Skin epidermis (tissue), 12 donors: ENCODE data around the gene PAFAH1B2.
"Not testable (repeated sequence)": the region's sequence is repeated elsewhere in the genome, so short reads cannot be mapped to it uniquely, and the experiment has no call there.

ENCODE experiments used
- H3K27ac ChIP-seq, 21 experiments: fragments of 200-600 bp; sonication (generic) in 11 of 21; one replicate each; pipeline ENCODE4 v1.5.0; 2020; ENCODE audit warnings: mild to moderate bottlenecking in 3 of 21, inconsistent platforms in 2 of 21, moderate library complexity in 2 of 21
- H3K4me3 ChIP-seq, 7 experiments: fragments of 200-600 bp; sonication (generic) in 2 of 7; one replicate each; pipeline ENCODE4 v1.5.0; 2020; ENCODE audit warnings: inconsistent platforms in 2 of 7, mild to moderate bottlenecking in 2 of 7, moderate library complexity in 1 of 7

Gene PAFAH1B2, protein sequence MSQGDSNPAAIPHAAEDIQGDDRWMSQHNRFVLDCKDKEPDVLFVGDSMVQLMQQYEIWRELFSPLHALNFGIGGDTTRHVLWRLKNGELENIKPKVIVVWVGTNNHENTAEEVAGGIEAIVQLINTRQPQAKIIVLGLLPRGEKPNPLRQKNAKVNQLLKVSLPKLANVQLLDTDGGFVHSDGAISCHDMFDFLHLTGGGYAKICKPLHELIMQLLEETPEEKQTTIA

DNA sequence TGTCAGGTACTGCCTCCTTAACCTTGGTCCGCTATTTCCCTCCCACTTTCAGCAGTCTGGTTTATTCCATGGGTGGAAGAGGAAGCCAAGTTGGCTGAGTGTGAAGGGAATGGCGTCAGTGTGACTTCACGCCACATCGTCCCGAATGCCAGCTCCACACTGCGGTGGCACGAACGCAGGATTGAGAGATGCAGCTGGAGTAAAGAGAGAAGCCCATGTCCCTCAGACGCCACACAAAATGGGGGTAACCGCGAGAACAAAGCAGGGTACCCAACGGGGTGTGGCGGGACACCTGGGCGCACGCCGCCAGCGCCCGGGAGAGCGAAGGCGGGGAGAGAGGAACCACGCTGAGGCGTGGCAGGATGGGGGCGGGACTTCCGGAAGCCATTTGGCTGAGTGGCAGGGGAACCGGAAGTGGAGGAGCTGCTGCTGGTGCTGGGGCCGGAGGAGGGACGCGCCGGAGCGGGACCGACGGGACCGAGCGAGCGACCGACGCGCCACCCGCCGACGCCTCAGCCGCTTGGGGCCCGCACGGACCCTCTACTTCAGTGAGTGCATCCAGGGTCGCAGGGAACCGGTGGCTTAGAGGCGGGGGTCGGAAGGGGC, at the start of gene PAFAH1B2:
Gene PAFAH1B2 (plus strand): TSS at position 417 of the 606 bp plus-strand sequence. CDS start 8,161 bp downstream, outside the sequence.
- Histone ChIP-seq H3K4me3 (peak within 1 kb of the TSS; percentile 73 to 97 (median 92)), H3K27ac (peak within 1 kb of the TSS; percentile 73 to 94 (median 90))

DNA sequence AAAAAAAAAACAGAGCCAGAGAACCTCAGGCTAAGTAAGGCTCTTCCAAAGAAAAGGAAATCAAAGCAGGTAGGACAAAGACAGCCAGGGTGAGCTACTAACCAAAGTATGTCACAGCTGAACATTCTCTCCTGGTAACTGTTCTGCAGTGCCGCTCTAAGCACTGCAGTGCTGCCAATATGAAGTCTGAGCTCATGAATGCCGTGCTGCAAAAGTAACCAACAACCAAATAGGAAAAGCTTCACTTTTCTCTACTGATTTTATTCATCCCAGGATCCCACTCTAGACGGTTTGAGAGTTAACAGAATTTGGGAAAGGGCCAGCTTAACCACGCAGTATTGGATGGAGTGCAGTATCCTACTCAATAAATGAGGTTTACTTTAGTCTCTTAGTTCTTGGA, 49.3 kb upstream of the PAFAH1B2 start:
- peak overlapping the region in 7 of 21 experiments; percentile 3 to 99 (median 96) for H3K27ac ChIP-seq
- H3K4me3 ChIP-seq = no peak overlapping the region

DNA sequence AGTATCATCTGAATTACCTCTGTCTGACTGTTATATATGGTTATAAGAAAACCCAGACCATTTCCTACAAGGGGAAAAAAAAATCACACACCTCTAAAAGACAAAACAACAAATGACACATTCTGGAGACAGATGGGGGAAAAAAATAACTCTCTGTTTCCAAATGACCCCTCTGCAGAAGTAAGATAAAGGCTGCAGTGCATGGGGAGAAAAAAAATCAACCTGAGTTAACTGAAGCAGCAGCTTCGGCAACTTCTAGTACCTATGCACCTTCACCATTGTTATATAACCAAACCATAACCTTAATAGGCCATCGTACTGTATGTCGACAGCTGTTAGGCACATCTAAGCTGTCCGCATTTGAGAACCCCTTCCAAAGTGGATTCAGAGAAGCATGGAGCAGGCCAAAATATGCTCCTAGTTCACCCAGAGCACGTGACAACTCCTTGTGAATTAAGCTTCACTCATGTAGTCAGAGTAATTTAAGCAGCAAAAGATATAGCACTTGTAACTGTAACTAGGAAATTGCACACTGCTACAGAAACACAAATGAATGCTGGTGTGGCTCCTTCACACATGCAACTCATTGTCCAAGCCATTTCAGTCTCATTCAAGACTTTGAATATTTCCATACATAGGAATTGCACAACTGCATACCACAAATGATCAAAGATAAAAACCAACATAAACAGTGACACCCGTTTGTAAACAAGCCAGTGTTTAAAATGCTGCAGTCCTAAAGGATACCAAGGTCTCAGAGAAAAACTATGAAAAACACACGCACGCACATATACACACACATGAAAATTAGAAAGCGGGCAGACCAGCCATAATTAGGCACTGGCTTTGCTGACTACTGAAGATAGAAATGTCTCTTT, 48.6 kb upstream of the PAFAH1B2 start:
- H3K4me3 ChIP-seq = peak overlapping the region in 3 of 7 experiments; percentile 1 to 93 (median 76)
- H3K27ac ChIP-seq = peak overlapping the region in 18 of 21 experiments; percentile 88 to 100 (median 97)

DNA sequence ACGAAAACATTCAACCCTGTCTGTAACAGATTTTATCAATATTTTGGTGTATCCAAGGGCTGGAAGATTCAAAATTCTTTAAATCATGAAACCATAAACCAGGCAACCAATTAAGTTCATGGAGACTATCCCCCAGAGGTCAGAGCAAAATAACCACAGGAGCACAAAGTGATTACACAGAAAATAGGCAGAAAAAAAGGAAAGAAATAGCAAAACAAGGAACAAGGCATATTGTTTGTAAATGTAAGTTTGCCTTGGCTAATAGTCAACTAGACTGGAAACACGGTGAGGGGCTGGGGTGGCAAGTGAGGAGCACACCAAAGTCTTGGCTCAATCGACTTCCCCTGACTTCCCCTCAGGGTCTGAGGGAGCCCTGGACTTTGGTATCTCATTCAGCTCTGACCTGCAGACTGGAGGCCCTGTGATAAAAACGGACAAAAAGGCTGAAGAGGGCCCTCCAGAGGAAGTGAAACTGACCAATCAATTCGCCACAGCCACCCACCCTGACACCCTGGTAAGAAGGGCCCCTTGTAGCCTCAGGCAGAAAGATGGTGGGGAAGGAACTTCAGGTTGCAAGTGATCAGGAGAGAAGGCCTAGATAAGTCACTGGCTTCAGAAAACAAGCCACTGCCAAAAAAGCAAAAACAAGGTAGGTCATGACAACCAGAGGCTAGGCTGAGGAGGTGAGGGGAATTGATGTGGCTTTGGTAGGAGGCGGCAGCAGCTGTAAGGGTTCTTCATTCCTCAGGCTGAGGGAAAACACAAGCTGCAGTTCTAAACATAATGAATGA, 47.7 kb upstream of the PAFAH1B2 start:
- H3K27ac ChIP-seq = peak overlapping the region in 20 of 21 experiments; percentile 0 to 100 (median 97)
- peak overlapping the region; percentile 3 to 93 (median 83) for H3K4me3 ChIP-seq

DNA sequence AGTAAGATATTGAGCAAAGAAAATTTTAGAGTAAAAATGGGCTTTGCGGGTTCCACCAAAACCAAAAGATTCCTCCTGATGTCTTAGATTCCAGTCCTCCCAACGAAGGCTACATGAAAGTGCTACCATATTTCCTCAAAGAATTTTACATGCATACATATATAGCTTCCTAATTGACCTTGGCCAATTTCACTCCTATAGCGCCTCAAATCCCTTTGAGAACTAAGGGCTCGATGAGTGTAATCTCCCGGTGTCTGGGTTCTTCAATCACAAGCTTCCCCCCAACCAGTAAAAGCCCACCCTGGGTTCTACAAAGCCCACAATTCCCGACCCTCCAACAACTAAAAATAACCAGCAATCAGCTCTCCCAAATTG, 47.1 kb upstream of the PAFAH1B2 start:
- H3K27ac ChIP-seq = peak overlapping the region; percentile 87 to 100 (median 97)
- peak overlapping the region; percentile 58 to 93 (median 83) for H3K4me3 ChIP-seq

DNA sequence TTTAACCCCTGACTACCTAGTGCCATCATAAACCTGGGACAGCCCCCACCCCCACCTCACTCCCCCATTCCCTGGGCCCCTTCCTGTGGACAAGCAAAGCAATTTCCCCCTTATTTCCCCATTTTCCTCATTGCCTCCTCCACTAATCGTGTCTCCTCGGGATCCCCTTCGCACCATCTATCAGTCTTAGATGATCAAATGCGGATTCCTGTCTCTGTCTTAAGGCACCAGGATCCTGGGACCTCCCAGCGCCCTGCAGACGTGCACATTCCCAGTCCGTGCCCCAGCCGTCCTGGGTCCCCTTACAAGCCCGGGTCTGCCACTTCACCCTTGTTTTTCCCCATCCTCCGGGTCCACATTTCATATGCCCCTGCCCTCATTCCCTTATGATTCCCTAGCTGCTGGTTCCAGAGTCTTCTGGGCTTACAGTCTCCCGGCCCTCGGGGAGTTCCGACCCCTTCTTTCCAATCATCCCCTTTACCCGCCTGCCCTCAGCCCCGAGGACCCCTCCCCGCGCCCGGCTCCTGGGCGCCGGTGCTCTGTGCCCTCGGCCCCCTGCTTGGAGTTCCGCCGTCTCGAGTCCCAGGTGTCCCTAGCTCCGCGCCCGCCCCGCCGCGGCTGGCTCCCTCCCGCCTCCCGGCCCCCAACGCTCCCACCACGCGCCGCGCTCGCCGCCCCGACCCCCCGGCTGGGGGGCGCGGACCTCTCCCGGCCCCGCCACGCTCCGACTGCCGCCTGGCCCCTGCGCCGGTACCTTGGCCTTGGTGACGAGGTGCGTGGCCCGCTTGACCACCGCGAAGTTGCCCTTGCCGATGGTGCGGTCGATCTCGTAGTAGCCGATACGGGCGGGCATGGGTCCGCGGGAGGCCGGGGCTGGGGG, 46.5 kb upstream of the PAFAH1B2 start:
- peak overlapping the region; percentile 58 to 93 (median 83) for H3K4me3 ChIP-seq
- H3K27ac ChIP-seq = peak overlapping the region; percentile 87 to 100 (median 97)

DNA sequence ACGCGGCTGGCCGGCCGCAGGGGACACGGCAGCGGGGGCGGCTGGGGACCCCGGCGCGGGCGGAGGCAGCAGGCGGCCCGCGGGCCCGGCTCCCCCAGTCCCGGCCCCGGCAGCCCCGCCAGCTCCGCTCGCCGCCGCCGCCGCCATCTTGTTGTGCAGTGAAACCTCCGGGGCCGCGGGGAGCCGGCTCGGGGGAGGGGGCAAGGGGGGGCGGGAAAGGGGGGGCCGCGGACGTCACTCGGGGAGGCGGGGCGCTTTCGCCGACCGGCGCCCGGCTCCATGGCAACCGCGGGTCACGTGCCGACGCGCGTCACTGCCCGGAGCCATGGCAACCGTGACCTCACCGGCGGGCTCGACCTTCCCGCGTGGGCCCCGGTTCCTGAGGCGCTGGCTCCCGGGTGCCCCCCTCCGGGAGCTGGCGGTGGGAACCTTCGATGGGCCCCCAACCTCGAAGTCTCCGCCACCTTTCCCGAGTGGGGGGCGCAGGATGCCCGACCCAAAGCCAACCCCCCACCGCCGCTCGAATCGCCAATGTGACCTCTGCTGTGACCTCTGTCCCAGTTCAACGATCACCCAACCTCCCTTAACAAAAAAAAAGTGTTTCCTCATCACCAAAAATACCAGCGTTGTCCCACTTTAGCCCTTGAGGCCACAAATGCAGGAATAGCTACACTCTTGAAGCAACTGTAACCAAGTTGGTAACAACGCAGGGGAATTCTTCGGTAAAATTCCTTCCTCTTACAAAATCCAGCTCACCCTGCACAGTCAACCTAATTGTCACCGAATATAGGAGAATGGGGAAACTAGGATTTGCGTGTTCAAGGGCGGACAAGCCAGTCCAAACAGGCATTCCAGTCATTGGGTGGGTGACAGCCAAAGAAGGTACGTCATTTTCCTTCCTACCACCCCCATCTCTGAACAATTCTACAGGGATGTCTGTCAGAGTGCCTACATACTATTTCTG, 45.5 kb upstream of the PAFAH1B2 start, which contains the start of gene SIK3:
Gene SIK3 (minus strand): TSS at position 160 of the 964 bp plus-strand sequence. CDS start 13 bp downstream, at position 147.
- peak within 1 kb of the TSS; percentile 58 to 93 (median 83) for H3K4me3 ChIP-seq
- peak within 1 kb of the TSS; percentile 88 to 100 (median 97) for H3K27ac ChIP-seq

DNA sequence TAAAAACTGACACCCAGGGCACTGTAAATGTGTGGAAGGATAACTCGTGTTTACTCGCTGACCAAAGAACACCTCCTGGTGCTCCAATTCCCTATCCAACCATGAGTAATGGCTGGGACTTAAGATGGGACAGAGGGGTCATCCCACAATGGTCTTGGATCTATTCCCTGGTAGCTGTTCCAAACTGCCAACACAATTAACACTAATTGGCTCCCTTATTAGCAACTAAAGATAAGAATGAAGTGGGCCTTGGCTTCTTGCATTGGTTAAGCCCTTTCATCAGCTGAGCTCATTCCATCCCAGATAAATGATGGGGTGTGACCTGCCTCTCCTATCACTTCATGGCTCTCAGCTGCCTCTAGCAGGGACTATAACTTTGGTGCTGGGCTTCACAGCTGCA, 44.4 kb upstream of the PAFAH1B2 start:
- Histone ChIP-seq H3K27ac (peak overlapping the region in 12 of 21 experiments; percentile 94 to 100 (median 98)), H3K4me3 (no peak overlapping the region)

DNA sequence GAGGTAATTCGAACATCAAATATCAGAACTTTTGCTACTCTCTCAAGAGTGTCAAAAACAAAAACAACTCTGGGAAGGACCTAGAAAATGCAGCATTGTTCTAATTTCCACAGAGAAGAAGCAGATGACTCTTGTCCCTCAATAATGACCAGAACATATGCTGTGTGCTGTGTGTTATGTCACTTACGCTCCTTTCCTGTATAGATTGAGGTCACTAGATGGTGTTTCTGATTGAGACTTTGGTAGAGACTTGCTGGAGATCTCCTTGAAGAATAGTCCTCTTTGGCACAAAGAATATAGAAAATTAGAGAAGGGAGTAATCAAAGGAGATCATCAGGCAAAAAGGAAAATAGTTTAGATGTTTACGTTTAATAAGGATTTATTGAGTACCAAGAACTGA, 43.5 kb upstream of the PAFAH1B2 start:
- Histone ChIP-seq H3K27ac (no peak overlapping the region), H3K4me3 (no peak overlapping the region)

DNA sequence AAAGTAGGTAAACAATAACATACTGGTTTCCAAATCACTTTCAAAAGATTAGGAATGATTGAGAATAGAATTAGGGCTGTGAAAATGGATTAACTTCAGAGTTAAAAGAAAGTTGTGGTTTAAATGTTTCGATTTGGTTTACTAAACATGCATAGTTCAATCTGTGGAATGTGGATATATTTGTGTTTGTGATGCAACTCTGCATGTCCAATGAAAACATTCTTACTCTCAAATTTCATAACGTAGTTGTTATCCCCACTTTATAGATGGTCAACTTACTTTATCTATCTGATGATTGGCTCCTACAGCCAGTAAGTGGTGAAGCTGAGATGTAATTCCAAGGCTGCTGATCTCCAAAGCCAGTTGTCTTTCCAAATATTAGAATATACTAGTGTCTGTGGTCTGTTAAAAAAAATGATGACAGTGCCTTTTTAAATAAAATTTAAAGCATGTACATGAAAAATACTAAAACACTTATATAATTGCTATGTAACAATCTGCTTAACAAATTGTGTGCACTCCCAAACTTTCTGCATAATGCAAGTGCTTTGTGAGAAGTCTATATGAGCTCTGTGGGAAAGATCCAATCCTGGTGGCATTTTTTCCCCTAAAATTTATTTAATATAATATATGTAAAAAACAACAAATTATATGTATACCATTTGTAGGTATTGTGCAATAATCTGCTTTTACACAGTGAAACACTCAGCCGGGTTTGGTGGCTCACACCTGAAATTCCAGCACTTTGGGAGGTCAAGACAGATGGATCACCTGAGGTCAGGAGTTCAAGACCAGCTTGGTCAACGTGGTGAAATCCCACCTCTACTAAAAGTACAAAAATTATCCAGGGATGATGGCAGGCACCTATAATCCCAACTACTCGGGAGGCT, 36.1 kb upstream of the PAFAH1B2 start:
- no peak overlapping the region for H3K27ac ChIP-seq
- no peak overlapping the region for H3K4me3 ChIP-seq

DNA sequence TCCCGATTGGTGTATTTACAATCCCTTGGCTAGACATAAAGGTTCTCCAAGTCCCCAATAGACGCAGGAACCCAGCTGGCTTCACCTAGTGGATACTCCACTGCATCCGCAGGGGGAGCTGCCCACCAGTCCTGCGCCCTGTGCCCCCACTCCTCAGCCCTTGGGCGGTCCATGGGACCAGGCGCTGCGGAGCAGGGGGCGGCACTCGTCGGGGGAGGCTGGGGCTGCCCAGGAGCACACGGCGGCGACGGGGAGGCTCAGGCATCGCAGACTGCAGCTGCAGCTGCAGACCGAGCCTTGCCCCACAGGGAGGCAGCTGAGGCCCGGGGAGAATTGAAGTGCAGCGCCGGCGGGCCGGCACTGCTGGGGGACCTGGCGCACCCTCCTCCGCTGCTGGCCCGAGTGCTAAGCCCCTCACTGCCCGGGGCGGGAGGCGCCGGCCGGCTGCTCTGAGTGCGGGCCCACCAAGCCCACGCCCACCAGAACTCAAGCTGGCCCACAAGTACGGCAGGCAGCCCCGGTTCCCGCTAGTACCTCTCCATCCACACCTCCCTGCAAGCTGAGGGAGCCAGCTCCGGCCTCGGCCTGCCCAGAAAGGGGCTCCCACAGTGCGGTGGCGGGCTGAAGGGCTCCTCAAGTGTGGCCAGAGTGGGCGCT, 33.7 kb upstream of the PAFAH1B2 start:
- Histone ChIP-seq H3K4me3 (no peak overlapping the region), H3K27ac (no peak overlapping the region)

DNA sequence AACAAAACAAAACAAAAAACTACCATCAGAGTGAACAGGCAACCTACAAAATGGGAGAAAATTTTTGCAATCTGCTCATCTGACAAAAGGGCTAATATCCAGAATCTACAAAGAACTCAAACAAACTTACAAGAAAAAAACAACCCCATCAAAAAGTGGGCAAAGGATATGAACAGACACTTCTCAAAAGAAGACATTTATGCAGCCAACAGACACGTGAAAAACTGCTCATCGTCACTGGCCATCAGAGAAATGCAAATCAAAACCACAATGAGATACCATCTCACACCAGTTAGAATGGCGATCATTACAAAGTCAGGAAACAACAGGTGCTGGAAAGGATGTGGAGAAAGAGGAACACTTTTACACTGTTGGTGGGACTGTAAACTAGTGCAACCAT, 31.6 kb upstream of the PAFAH1B2 start:
- not testable (repeated sequence) for H3K27ac ChIP-seq, H3K4me3 ChIP-seq

DNA sequence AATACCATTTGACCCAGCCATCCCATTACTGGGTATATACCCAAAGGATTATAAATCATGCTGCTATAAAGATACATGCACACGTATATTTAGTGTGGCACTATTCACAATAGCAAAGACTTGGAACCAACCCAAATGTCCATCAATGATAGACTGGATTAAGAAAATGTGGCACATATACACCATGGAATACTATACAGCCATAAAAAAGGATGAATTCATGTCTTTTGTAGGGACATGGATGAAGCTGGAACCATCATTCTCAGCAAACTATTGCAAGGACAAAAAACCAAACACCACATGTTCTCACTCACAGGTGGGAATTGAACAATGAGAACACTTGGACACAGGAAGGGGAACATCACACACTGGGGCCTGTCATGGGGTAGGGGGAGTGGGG, 31.1 kb upstream of the PAFAH1B2 start:
- not testable (repeated sequence) for H3K4me3 ChIP-seq, H3K27ac ChIP-seq

DNA sequence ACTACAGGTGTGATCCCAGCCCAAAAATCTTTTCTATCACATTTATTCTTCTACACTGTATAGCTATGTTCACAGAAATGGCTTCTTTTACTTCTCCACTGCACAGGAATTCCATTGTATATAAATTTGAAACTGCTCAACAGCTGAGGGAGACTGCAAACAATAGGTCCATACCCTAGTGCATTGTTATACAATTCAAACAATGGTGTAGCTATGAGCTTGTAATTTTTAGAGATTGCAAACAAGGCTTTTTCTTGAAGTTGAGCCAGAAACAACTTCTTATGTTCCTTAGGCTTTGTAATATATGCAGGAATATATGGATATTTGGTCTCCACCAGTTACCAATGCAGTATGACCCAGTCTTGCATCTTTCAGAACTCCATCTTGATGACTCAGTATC, 26.4 kb upstream of the PAFAH1B2 start:
- H3K4me3 ChIP-seq = no peak overlapping the region
- H3K27ac ChIP-seq = no peak overlapping the region

DNA sequence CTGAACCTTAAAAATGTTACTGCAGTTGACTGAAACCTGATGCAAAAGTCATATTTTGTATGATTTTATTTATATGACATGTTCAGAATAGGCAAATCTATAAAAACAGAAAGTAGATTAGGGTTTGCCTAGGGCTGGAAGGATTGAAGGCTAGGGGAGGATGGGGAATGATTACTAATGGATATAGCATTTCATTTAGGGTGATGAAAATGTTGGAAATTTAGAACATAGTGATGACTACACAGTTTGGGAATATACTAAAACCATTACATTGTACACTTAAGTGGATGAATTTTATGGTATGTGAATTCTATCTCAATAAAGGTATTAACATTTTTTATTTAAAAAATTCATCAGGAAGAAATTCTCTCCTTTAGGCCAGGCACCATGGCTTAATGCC, 22.9 kb upstream of the PAFAH1B2 start:
- H3K27ac ChIP-seq = no peak overlapping the region
- H3K4me3 ChIP-seq = no peak overlapping the region

DNA sequence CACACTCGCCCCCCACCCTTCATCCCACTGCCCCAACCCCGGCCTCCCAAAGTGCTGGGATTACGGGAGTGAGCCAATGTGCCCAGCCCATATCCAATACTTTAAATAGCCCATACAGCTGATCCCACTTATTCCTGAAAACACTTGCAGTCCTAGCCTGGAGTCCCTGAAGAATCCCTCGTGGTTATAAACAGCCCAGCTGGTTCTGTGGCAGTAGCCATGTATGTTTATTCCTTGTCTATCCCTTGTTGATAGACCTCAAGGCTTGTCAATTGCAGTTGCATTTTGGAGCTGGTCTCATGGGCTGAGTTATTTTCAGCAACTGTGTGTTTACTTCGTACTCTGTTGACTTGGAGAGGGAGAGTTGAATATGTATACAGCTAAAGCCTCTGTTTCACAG, 21.5 kb upstream of the PAFAH1B2 start:
- no peak overlapping the region for H3K27ac ChIP-seq

More for the DNA sequence above, 21.5 kb upstream of the PAFAH1B2 start:
- H3K4me3 ChIP-seq = no peak overlapping the region
